ENCODE results near the gene SEMA3D.

The SEMA3D gene

DNA sequence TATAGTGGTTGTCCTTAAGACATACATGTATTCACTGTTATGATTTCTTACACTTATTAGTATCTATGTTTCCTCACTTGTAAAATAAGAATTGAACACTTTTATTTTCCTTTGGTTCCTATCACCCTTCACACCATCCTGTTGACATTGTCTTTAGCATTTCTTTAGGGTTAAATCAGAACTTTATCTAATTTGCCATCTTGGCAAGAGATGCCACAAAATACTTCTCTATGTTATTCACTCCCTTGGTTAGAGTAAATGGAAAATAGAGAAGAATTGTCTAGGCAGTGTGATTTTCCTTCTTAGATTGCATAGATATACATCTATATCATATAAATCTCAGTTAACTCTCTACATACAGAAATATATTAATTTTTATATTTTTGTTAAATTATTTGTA is 204.7 kb downstream of the SEMA3D start:
- no peak for DNase-seq
- Histone ChIP-seq H3K4me2 (ENCODE audit: low read length) (no peak overlapping the region), H3K9me3 (ENCODE audit: insufficient read depth, low read depth, low read length) (peaks cover 3% of the 10 kb centered on the region)

GRCh38 chr7:84981055-84981976 is 205.5 kb downstream of the SEMA3D start:
- peaks cover 3% of the 10 kb centered on the region for H3K9me3 ChIP-seq (ENCODE audit: insufficient read depth, low read depth, low read length)
- no peak overlapping the region for H4K8ac ChIP-seq (ENCODE audit: low read depth, low read length)
- no peak overlapping the region for H2BK5ac ChIP-seq (ENCODE audit: low read depth, low read length, poor library complexity)
- no peak overlapping the region for H3K4me2 ChIP-seq (ENCODE audit: low read length)
- no peak overlapping the region for H3K4ac ChIP-seq (ENCODE audit: low read depth, low read length)
- no peak overlapping the region for H3K23ac ChIP-seq (ENCODE audit: low read length)
- no peak overlapping the region for H4K91ac ChIP-seq (ENCODE audit: low read depth, low read length)
- H3K4me1 ChIP-seq (ENCODE audit: control insufficient read depth in 1 of 2, insufficient read depth in 2 of 2, low read length in 2 of 2) = no peaks in the 10 kb centered on the region
- no peaks in the 10 kb centered on the region for H3K79me1 ChIP-seq (ENCODE audit: low read length)
- no peak overlapping the region for H3K9ac ChIP-seq (ENCODE audit: low read length)
- no peaks in the 10 kb centered on the region for H3K36me3 ChIP-seq (ENCODE audit: control insufficient read depth in 1 of 2, insufficient read depth in 2 of 2, low read length in 2 of 2)
- no peak for DNase-seq
- H3K18ac ChIP-seq (ENCODE audit: low read length) = no peak overlapping the region
- H2BK12ac ChIP-seq (ENCODE audit: low read length) = no peak overlapping the region
- WGBS (ENCODE audit: extremely low coverage, insufficient coverage, insufficient read length) = no CpG with 5 or more reads among the region's 6 CpGs
- no peak overlapping the region for H4K12ac ChIP-seq (ENCODE audit: low read depth, low read length)
- no peaks in the 10 kb centered on the region for H3K27me3 ChIP-seq (ENCODE audit: insufficient read depth, low read length)
- H3K4me3 ChIP-seq (ENCODE audit: low read depth, low read length) = no peak overlapping the region
- H3K14ac ChIP-seq (ENCODE audit: low read length) = no peak overlapping the region
- no peaks in the 10 kb centered on the region for H3K79me2 ChIP-seq (ENCODE audit: control insufficient read depth, insufficient read depth, low read length, poor library complexity)
- no peak overlapping the region for H3K27ac ChIP-seq (ENCODE audit: low read depth, low read length)
- no peak overlapping the region for H2AFZ ChIP-seq (ENCODE audit: insufficient read depth, low read length, poor library complexity)
- H2BK120ac ChIP-seq (ENCODE audit: insufficient read depth, low read length, poor library complexity) = no peak overlapping the region
- no peak overlapping the region for H2AK5ac ChIP-seq (ENCODE audit: low read length)

More for the DNA sequence above, 204.7 kb downstream of the SEMA3D start:
- Histone ChIP-seq H3K36me3 (ENCODE audit: control insufficient read depth in 1 of 2, insufficient read depth in 2 of 2, low read length in 2 of 2) (no peaks in the 10 kb centered on the region), H3K27me3 (ENCODE audit: insufficient read depth, low read length) (no peaks in the 10 kb centered on the region), H3K4me3 (ENCODE audit: low read depth, low read length) (no peak overlapping the region), H3K79me1 (ENCODE audit: low read length) (no peaks in the 10 kb centered on the region), H4K8ac (ENCODE audit: low read depth, low read length) (no peak overlapping the region), H4K91ac (ENCODE audit: low read depth, low read length) (no peak overlapping the region), H3K14ac (ENCODE audit: low read length) (no peak overlapping the region), H3K4ac (ENCODE audit: low read depth, low read length) (no peak overlapping the region), H2AK5ac (ENCODE audit: low read length) (no peak overlapping the region), H3K27ac (ENCODE audit: low read depth, low read length) (no peak overlapping the region), H3K23ac (ENCODE audit: low read length) (no peak overlapping the region), H2BK12ac (ENCODE audit: low read length) (no peak overlapping the region), H4K12ac (ENCODE audit: low read depth, low read length) (no peak overlapping the region), H3K4me1 (ENCODE audit: control insufficient read depth in 1 of 2, insufficient read depth in 2 of 2, low read length in 2 of 2) (no peaks in the 10 kb centered on the region), H3K9ac (ENCODE audit: low read length) (no peak overlapping the region), H2BK5ac (ENCODE audit: low read depth, low read length, poor library complexity) (no peak overlapping the region), H3K79me2 (ENCODE audit: control insufficient read depth, insufficient read depth, low read length, poor library complexity) (no peaks in the 10 kb centered on the region), H3K18ac (ENCODE audit: low read length) (no peak overlapping the region), H2AFZ (ENCODE audit: insufficient read depth, low read length, poor library complexity) (no peak overlapping the region), H2BK120ac (ENCODE audit: insufficient read depth, low read length, poor library complexity) (no peak overlapping the region)

DNA sequence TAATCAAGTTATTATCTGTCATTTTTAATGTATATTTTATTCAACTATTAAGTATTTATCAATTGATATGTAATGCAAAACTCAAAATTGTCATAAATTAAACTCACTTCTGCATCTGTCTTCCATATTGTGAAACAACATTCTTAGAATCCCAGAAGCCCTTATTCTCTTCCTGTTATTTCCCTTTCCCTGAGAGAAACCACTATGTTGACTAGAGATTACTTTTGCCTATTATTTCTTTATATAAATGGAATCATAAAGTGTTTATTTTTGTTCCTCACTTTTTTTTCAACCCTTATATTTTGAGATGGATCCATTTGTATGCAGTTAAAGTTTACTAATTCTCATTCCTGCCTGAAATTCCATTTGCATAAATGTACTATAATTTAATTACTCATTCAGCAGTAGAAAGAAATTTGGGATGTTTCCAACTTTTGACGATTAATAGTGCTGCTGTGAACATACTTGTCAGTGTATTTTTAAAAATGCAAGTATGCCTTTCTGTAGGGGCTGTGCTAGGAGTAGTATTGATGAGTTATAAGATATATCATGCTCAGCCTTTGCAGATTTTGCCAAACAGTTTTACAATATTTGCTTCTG is 211.2 kb downstream of the SEMA3D start:
- H3K4me2 ChIP-seq (ENCODE audit: low read length) = no peak overlapping the region
- H3K36me3 ChIP-seq (ENCODE audit: control insufficient read depth in 1 of 2, insufficient read depth in 2 of 2, low read length in 2 of 2) = no peaks in the 10 kb centered on the region
- no peaks in the 10 kb centered on the region for H3K79me1 ChIP-seq (ENCODE audit: low read length)
- H4K12ac ChIP-seq (ENCODE audit: low read depth, low read length) = no peak overlapping the region
- peak in 1 of 2 donors; percentile 26 for DNase-seq
- H3K27ac ChIP-seq (ENCODE audit: low read depth, low read length) = no peak overlapping the region
- H3K18ac ChIP-seq (ENCODE audit: low read length) = no peak overlapping the region
- WGBS (ENCODE audit: extremely low coverage, insufficient coverage, insufficient read length) = no CpG with 5 or more reads among the region's 1 CpG
- no peak overlapping the region for H2BK5ac ChIP-seq (ENCODE audit: low read depth, low read length, poor library complexity)
- H2AK5ac ChIP-seq (ENCODE audit: low read length) = no peak overlapping the region
- H3K4ac ChIP-seq (ENCODE audit: low read depth, low read length) = no peak overlapping the region
- H2BK120ac ChIP-seq (ENCODE audit: insufficient read depth, low read length, poor library complexity) = no peak overlapping the region
- no peak overlapping the region for H2AFZ ChIP-seq (ENCODE audit: insufficient read depth, low read length, poor library complexity)
- H3K9me3 ChIP-seq (ENCODE audit: insufficient read depth, low read depth, low read length) = no peaks in the 10 kb centered on the region
- no peak overlapping the region for H2BK12ac ChIP-seq (ENCODE audit: low read length)
- H3K4me1 ChIP-seq (ENCODE audit: control insufficient read depth in 1 of 2, insufficient read depth in 2 of 2, low read length in 2 of 2) = no peaks in the 10 kb centered on the region
- no peak overlapping the region for H3K23ac ChIP-seq (ENCODE audit: low read length)
- no peaks in the 10 kb centered on the region for H3K79me2 ChIP-seq (ENCODE audit: control insufficient read depth, insufficient read depth, low read length, poor library complexity)
- no peak overlapping the region for H3K9ac ChIP-seq (ENCODE audit: low read length)
- H4K8ac ChIP-seq (ENCODE audit: low read depth, low read length) = no peak overlapping the region
- H3K14ac ChIP-seq (ENCODE audit: low read length) = no peak overlapping the region
- no peak overlapping the region for H4K91ac ChIP-seq (ENCODE audit: low read depth, low read length)
- no peaks in the 10 kb centered on the region for H3K27me3 ChIP-seq (ENCODE audit: insufficient read depth, low read length)
- H3K4me3 ChIP-seq (ENCODE audit: low read depth, low read length) = no peak overlapping the region

- H3K9ac ChIP-seq (ENCODE audit: low read length) = no peak overlapping the region
- H3K27ac ChIP-seq (ENCODE audit: low read depth, low read length) = no peak overlapping the region
- no peak overlapping the region for H4K8ac ChIP-seq (ENCODE audit: low read depth, low read length)
- no peaks in the 10 kb centered on the region for H3K79me1 ChIP-seq (ENCODE audit: low read length)
- H4K12ac ChIP-seq (ENCODE audit: low read depth, low read length) = no peak overlapping the region
- H3K36me3 ChIP-seq (ENCODE audit: control insufficient read depth in 1 of 2, insufficient read depth in 2 of 2, low read length in 2 of 2) = no peaks in the 10 kb centered on the region
- H3K18ac ChIP-seq (ENCODE audit: low read length) = no peak overlapping the region
- H2AK5ac ChIP-seq (ENCODE audit: low read length) = no peak overlapping the region
- H3K79me2 ChIP-seq (ENCODE audit: control insufficient read depth, insufficient read depth, low read length, poor library complexity) = no peaks in the 10 kb centered on the region
- no peak overlapping the region for H3K4me3 ChIP-seq (ENCODE audit: low read depth, low read length)
- WGBS (ENCODE audit: extremely low coverage, insufficient coverage, insufficient read length) = no CpG with 5 or more reads among the region's 1 CpG
- H4K91ac ChIP-seq (ENCODE audit: low read depth, low read length) = no peak overlapping the region
- H3K4me1 ChIP-seq (ENCODE audit: control insufficient read depth in 1 of 2, insufficient read depth in 2 of 2, low read length in 2 of 2) = no peaks in the 10 kb centered on the region
- H3K14ac ChIP-seq (ENCODE audit: low read length) = no peak overlapping the region
- H3K27me3 ChIP-seq (ENCODE audit: insufficient read depth, low read length) = no peaks in the 10 kb centered on the region
- no peak for DNase-seq
- H3K9me3 ChIP-seq (ENCODE audit: insufficient read depth, low read depth, low read length) = no peaks in the 10 kb centered on the region
- H3K4ac ChIP-seq (ENCODE audit: low read depth, low read length) = no peak overlapping the region
- H2BK12ac ChIP-seq (ENCODE audit: low read length) = no peak overlapping the region
- no peak overlapping the region for H2BK120ac ChIP-seq (ENCODE audit: insufficient read depth, low read length, poor library complexity)
- H2AFZ ChIP-seq (ENCODE audit: insufficient read depth, low read length, poor library complexity) = no peak overlapping the region
- no peak overlapping the region for H2BK5ac ChIP-seq (ENCODE audit: low read depth, low read length, poor library complexity)
- no peak overlapping the region for H3K4me2 ChIP-seq (ENCODE audit: low read length)
- no peak overlapping the region for H3K23ac ChIP-seq (ENCODE audit: low read length)
These were observed 215.5 kb downstream of the SEMA3D start for GRCh38 chr7:84971360-84971759.

All from trophoblast cell (in vitro differentiated cells and primary cell).